22Rv1 (cell line): ENCODE results near the gene PASK.

Source experiments
- CTCF ChIP-seq: fragments of 450-650 bp; IDR thresholded peaks from 2 replicates; pipeline ENCODE4 v1.5.1; 2017; ENCODE audit warnings: mild to moderate bottlenecking
- ZFX ChIP-seq: fragments of 450-650 bp; IDR thresholded peaks from 2 replicates; pipeline ENCODE4 v1.6.1; 2017; ENCODE audit warnings: antibody characterized with exemption, borderline replicate concordance

DNA sequence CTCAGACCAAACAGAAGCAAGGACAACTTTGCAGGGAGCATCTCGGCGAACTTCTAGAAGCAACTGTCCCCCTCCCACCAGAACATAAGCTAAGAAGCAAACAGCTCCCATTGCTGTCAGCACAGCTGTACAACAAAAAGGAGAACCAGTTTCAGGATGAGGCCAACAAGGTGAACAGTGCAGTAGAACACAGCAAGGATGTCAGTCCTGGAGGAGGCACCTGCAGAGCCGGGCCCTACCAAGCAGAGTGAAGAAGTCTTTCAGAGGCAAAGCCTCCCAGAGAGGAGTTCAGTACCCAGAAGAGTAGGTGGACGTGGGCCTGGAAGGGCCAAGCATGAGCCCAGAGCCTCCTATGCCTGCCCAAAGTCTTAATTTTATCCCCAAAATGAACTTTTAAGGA is 1.0 kb downstream of the PASK start:
- no peak for TF ChIP-seq CTCF
- no peak for TF ChIP-seq ZFX
